Activated CD8-positive, alpha-beta memory T cell treated with anti-CD3 and anti-CD28 coated beads for 1 hour (primary cell): ENCODE data around the gene PLB1.
"Not testable (repeated sequence)": the region's sequence is repeated elsewhere in the genome, so short reads cannot be mapped to it uniquely, and the experiment has no call there.

Experiments
- DNase-seq, 2 donors: peaks; one replicate each; pipeline ENCODE4 v3.0.0-alpha.2; 2020; ENCODE audit warnings: low read depth in 1 of 2; ENCODE audit errors: extremely low read depth in 1 of 2

PLB1 gene

GRCh38 chr2:28533044-28533680 is 37.3 kb downstream of the PLB1 start:
- no peak for DNase-seq

- no peak for DNase-seq
Observed at GRCh38 chr2:28534817-28535216, 39.0 kb downstream of the PLB1 start.

GRCh38 chr2:28538134-28538533 is 42.3 kb downstream of the PLB1 start:
- no peak for DNase-seq

GRCh38 chr2:28538652-28539051 is 42.8 kb downstream of the PLB1 start:
- DNase-seq = no peak

GRCh38 chr2:28539118-28539541 is 43.3 kb downstream of the PLB1 start:
- DNase-seq = no peak

GRCh38 chr2:28543316-28544035 is 47.6 kb downstream of the PLB1 start:
- DNase-seq = no peak

GRCh38 chr2:28544036-28544346 is 48.1 kb downstream of the PLB1 start:
- DNase-seq = no peak

GRCh38 chr2:28544405-28544921 is 48.6 kb downstream of the PLB1 start:
- DNase-seq = no peak

- DNase-seq = no peak
Observed at GRCh38 chr2:28544922-28545589, 49.2 kb downstream of the PLB1 start.

GRCh38 chr2:28545590-28546200 is 49.8 kb downstream of the PLB1 start:
- no peak for DNase-seq

GRCh38 chr2:28546242-28546641 is 50.4 kb downstream of the PLB1 start:
- no peak for DNase-seq

GRCh38 chr2:28547223-28547860 is 51.5 kb downstream of the PLB1 start:
- no peak for DNase-seq

GRCh38 chr2:28547906-28548600 is 52.2 kb downstream of the PLB1 start:
- DNase-seq = no peak

GRCh38 chr2:28550345-28550744 is 54.5 kb downstream of the PLB1 start:
- not testable (repeated sequence) for DNase-seq

GRCh38 chr2:28552045-28552823 is 56.4 kb downstream of the PLB1 start:
- DNase-seq = no peak

- no peak for DNase-seq
Observed at GRCh38 chr2:28556303-28556702, 60.4 kb downstream of the PLB1 start.

- no peak for DNase-seq
Observed at GRCh38 chr2:28557389-28558131, 61.7 kb downstream of the PLB1 start.

- DNase-seq = no peak
Observed at GRCh38 chr2:28558158-28558820, 62.4 kb downstream of the PLB1 start.
